Astrocyte (in vitro differentiated cells and primary cell): ENCODE results near the gene SMARCC2. TPM values are rescaled to one million over a fixed set of nuclear protein-coding genes. Genes with fewer than 3 reads are reported as not detected.

Experiments
- DNase-seq: peaks from one replicate; pipeline ENCODE4 v3.0.0-alpha.2; 2010; ENCODE audit warnings: low read depth
- FAIRE-seq: peaks from 2 replicates; lab custom pipeline; 2011; peaks lifted over from hg19 to GRCh38; lab: Jason Lieb, UNC
- H2AFZ ChIP-seq: 2 replicates; pipeline ENCODE4 v1.6.0; 2012; ENCODE audit warnings: low read depth, low read length, inconsistent platforms
- H3K27ac ChIP-seq: 2 replicates; pipeline ENCODE4 v1.5.1; 2011; ENCODE audit warnings: low read depth, low read length, inconsistent platforms
- H3K27me3 ChIP-seq: 2 replicates; pipeline ENCODE4 v1.6.0; 2011; ENCODE audit warnings: low read length, inconsistent platforms; ENCODE audit not compliant: insufficient read depth
- H3K36me3 ChIP-seq: 2 replicates; pipeline ENCODE4 v1.5.1; 2011; ENCODE audit warnings: low read length, inconsistent platforms; ENCODE audit not compliant: insufficient read depth
- H3K4me1 ChIP-seq: 2 replicates; pipeline ENCODE4 v1.5.1; 2011; ENCODE audit warnings: low read length, inconsistent platforms; ENCODE audit not compliant: insufficient read depth
- H3K4me2 ChIP-seq: 2 replicates; pipeline ENCODE4 v1.6.0; 2012; ENCODE audit warnings: low read length, inconsistent platforms
- H3K4me3 ChIP-seq: 2 replicates; pipeline ENCODE4 v1.5.1; 2011; ENCODE audit warnings: low read depth, mild to moderate bottlenecking, low read length, inconsistent platforms; ENCODE audit not compliant: insufficient read depth
- H3K79me2 ChIP-seq: 2 replicates; pipeline ENCODE4 v1.6.0; 2012; ENCODE audit warnings: mild to moderate bottlenecking, low read length, inconsistent platforms; ENCODE audit not compliant: insufficient read depth
- H3K9ac ChIP-seq: 2 replicates; pipeline ENCODE4 v1.6.0; 2012; ENCODE audit warnings: mild to moderate bottlenecking, low read length, inconsistent platforms
- H3K9me3 ChIP-seq: 2 replicates; pipeline ENCODE4 v1.5.1; 2012; ENCODE audit warnings: low read depth, mild to moderate bottlenecking, low read length, inconsistent platforms; ENCODE audit not compliant: insufficient read depth
- H4K20me1 ChIP-seq: 2 replicates; pipeline ENCODE4 v1.6.0; 2012; ENCODE audit warnings: low read length, inconsistent platforms; ENCODE audit not compliant: insufficient read depth
- H3K27ac Mint-ChIP-seq: one replicate; pipeline ENCODE4 v1.8.0; 2021; ENCODE audit warnings: mild to moderate bottlenecking, mixed read lengths; ENCODE audit not compliant: unreplicated experiment
- H3K27me3 Mint-ChIP-seq: one replicate; pipeline ENCODE4 v1.8.0; 2021; ENCODE audit warnings: low read depth, mixed read lengths; ENCODE audit not compliant: unreplicated experiment
- H3K36me3 Mint-ChIP-seq: one replicate; pipeline ENCODE4 v1.8.0; 2021; ENCODE audit warnings: low read depth, mixed read lengths; ENCODE audit not compliant: unreplicated experiment
- H3K4me1 Mint-ChIP-seq: one replicate; pipeline ENCODE4 v1.8.0; 2021; ENCODE audit warnings: low read depth, mixed read lengths; ENCODE audit not compliant: unreplicated experiment
- H3K4me3 Mint-ChIP-seq: one replicate; pipeline ENCODE4 v1.8.0; 2021; ENCODE audit warnings: mild to moderate bottlenecking, moderate library complexity, mixed read lengths; ENCODE audit not compliant: unreplicated experiment
- H3K9me3 Mint-ChIP-seq: one replicate; pipeline ENCODE4 v1.8.0; 2021; ENCODE audit warnings: mild to moderate bottlenecking, mixed read lengths; ENCODE audit not compliant: unreplicated experiment
- CTCF ChIP-seq: IDR thresholded peaks from 2 replicates; pipeline ENCODE4 v1.5.1; 2011; ENCODE audit warnings: low read depth, mild to moderate bottlenecking, inconsistent platforms, low read length, moderate library complexity; ENCODE audit not compliant: insufficient read depth
- EZH2 ChIP-seq: IDR thresholded peaks from 2 replicates; pipeline ENCODE4 v1.6.1; 2012; ENCODE audit warnings: mild to moderate bottlenecking, low read length, inconsistent platforms; ENCODE audit not compliant: insufficient read depth
- total RNA-seq: library from RNA; stranded (reverse); gene quantifications from 2 replicates; pipeline ENCODE4 v1.2.1, GENCODE V29; 2021

Gene SMARCC2
- total RNA-seq, 1 donor from 2014 or later, result 57.6 TPM

- Histone ChIP-seq H3K4me2 (no peak overlapping the region), H3K4me1 (peaks cover 18% of the 10 kb centered on the region), H3K79me2 (peaks cover 13% of the 10 kb centered on the region), H3K27ac (no peak overlapping the region), H3K9me3 (no peaks in the 10 kb centered on the region), H4K20me1 (peaks cover 12% of the 10 kb centered on the region), H3K27me3 (no peaks in the 10 kb centered on the region), H3K4me3 (no peak overlapping the region), H2AFZ (no peak overlapping the region), H3K9ac (no peak overlapping the region), H3K36me3 (no peaks in the 10 kb centered on the region)
- Mint-ChIP-seq H3K4me1 (peaks cover 5% of the 10 kb centered on the region), H3K36me3 (no peaks in the 10 kb centered on the region), H3K9me3 (no peaks in the 10 kb centered on the region), H3K27me3 (no peaks in the 10 kb centered on the region), H3K27ac (no peak overlapping the region), H3K4me3 (peak overlapping the region; percentile 3)
- no peak for DNase-seq
- TF ChIP-seq CTCF (no peak), EZH2 (no peak)
- FAIRE-seq, result no peak
Measured at GRCh38 chr12:56192582-56192981, 3.3 kb upstream of the SMARCC2 start.

GRCh38 chr12:56190695-56191155 is 1.4 kb upstream of the SMARCC2 start:
- Histone ChIP-seq H3K4me2 (peak overlapping the region; percentile 100), H3K27me3 (no peaks in the 10 kb centered on the region), H4K20me1 (peaks cover 23% of the 10 kb centered on the region), H3K4me1 (peaks cover 13% of the 10 kb centered on the region), H3K4me3 (no peak overlapping the region), H3K9me3 (no peaks in the 10 kb centered on the region), H3K9ac (no peak overlapping the region), H3K27ac (no peak overlapping the region), H3K36me3 (peaks cover 8% of the 10 kb centered on the region), H3K79me2 (peaks cover 29% of the 10 kb centered on the region), H2AFZ (no peak overlapping the region)
- Mint-ChIP-seq H3K4me3 (peak overlapping the region; percentile 96), H3K9me3 (no peaks in the 10 kb centered on the region), H3K36me3 (peaks cover 2% of the 10 kb centered on the region), H3K27me3 (no peaks in the 10 kb centered on the region), H3K27ac (peak overlapping the region; percentile 93), H3K4me1 (peaks cover 6% of the 10 kb centered on the region)
- TF ChIP-seq CTCF, result no peak
- no peak for TF ChIP-seq EZH2
- FAIRE-seq (no peak), DNase-seq (no peak)

GRCh38 chr12:56189918-56190694 is 823 bp upstream of the SMARCC2 start:
- H4K20me1 ChIP-seq, result peaks cover 23% of the 10 kb centered on the region
- Mint-ChIP-seq H3K9me3 (no peaks in the 10 kb centered on the region), H3K27ac (peak overlapping the region; percentile 93), H3K4me1 (peaks cover 6% of the 10 kb centered on the region), H3K4me3 (peak overlapping the region; percentile 96), H3K27me3 (no peaks in the 10 kb centered on the region), H3K36me3 (peaks cover 3% of the 10 kb centered on the region)
- H3K27me3 ChIP-seq, result no peaks in the 10 kb centered on the region
- peaks cover 30% of the 10 kb centered on the region for H3K79me2 ChIP-seq
- H3K27ac ChIP-seq, result peak overlapping the region; percentile 66
- TF ChIP-seq CTCF (no peak), EZH2 (no peak)
- peak overlapping the region; percentile 92 for H3K9ac ChIP-seq
- no peaks in the 10 kb centered on the region for H3K9me3 ChIP-seq
- DNase-seq (peak; percentile 57), FAIRE-seq (no peak)
- H2AFZ ChIP-seq, result peak overlapping the region; percentile 100
- H3K4me1 ChIP-seq, result peaks cover 13% of the 10 kb centered on the region
- H3K4me2 ChIP-seq, result peak overlapping the region; percentile 100
- H3K4me3 ChIP-seq, result peak overlapping the region; percentile 99
- H3K36me3 ChIP-seq, result peaks cover 9% of the 10 kb centered on the region
